Transverse colon (tissue), 4 donors: Measurements from ENCODE around the gene KCNH3.

Source experiments
- CTCF ChIP-seq, 5 experiments: fragments of 200-600 bp in 3 of 5; fragments of 450-650 bp in 2 of 5; sonication (generic) in 3 of 5; IDR thresholded peaks; 1 replicate in 2 of 5; 2 replicates in 3 of 5; pipeline ENCODE4 v1.5.1; 2016 to 2017; ENCODE audit warnings: antibody characterized with exemption in 5 of 5, inconsistent platforms in 3 of 5, mild to moderate bottlenecking in 2 of 5, moderate library complexity in 1 of 5
- EP300 ChIP-seq: sonication (generic); formaldehyde crosslinking; IDR thresholded peaks from one replicate; pipeline ENCODE4 v1.6.1; 2017; ENCODE audit warnings: antibody characterized with exemption, low read depth
- POLR2A ChIP-seq: fragments of 450-650 bp; IDR thresholded peaks from one replicate; pipeline ENCODE4 v1.6.1; 2016; ENCODE audit warnings: antibody characterized with exemption, mild to moderate bottlenecking, moderate library complexity
- POLR2AphosphoS5 ChIP-seq, 3 donors: sonication (generic); formaldehyde crosslinking; IDR thresholded peaks; one replicate each; pipeline ENCODE4 v1.6.1; 2016; ENCODE audit warnings: antibody characterized with exemption in 3 of 3

GRCh38 chr12:49562831-49563230, 24.0 kb downstream of the KCNH3 start:
- TF ChIP-seq CTCF (IDR thresholded peaks at IDR 0.05) (no peak), EP300 (no peak), POLR2AphosphoS5 (IDR thresholded peaks at IDR 0.05) (no peak), POLR2A (no peak)
